AG09309 (cell line): ENCODE data around the gene ENAH.
"Not testable (repeated sequence)": the region's sequence is repeated elsewhere in the genome, so short reads cannot be mapped to it uniquely, and the experiment has no call there.

Experiments
- DNase-seq: peaks from one replicate; pipeline ENCODE4 v3.0.0-alpha.2; 2010; ENCODE audit warnings: low read depth
- H3K4me3 ChIP-seq: 2 replicates; pipeline ENCODE4 v1.5.1; 2011; ENCODE audit warnings: mild to moderate bottlenecking, low read depth, low read length, moderate library complexity; ENCODE audit not compliant: control insufficient read depth
- TF ChIP-seq, protein P1 (sequence below): IDR thresholded peaks from 2 replicates; pipeline ENCODE4 v1.5.1; 2011; ENCODE audit warnings: mild to moderate bottlenecking, low read depth, low read length, inconsistent platforms; ENCODE audit not compliant: insufficient read depth, control insufficient read depth; ENCODE audit errors: missing control alignments

The ENAH gene

DNA sequence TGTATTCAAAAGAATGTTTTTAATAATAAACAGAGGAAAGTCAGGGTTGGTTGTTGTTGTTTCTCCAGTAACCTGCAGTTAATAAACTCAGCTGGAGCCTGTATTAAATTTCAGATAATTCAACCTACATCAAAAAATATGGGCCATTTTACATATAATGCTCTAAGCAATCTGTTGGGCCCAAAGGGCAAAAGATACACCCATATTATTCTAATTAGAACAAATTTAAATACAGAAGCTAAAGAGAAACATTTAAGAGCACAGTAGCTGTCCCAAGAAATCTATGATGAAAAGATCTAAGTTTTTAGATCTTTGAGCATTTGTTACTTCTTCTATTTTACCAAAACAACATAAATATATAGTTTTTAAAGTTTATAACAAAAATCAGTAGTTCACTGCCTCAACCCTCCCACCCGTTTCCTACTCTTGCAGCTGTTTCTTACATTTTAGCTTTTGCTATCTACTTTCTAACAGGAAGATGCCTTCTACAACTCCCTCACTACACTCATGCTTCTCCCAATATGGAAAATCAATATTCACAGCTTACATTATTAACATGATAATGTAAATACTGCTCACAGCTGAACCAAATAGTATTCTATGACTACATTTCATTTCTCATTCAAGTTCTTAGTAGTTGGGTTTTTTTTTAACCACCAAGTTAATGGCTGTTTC lies 130.2 kb downstream of the ENAH start:
- TF ChIP-seq, protein P1, sequence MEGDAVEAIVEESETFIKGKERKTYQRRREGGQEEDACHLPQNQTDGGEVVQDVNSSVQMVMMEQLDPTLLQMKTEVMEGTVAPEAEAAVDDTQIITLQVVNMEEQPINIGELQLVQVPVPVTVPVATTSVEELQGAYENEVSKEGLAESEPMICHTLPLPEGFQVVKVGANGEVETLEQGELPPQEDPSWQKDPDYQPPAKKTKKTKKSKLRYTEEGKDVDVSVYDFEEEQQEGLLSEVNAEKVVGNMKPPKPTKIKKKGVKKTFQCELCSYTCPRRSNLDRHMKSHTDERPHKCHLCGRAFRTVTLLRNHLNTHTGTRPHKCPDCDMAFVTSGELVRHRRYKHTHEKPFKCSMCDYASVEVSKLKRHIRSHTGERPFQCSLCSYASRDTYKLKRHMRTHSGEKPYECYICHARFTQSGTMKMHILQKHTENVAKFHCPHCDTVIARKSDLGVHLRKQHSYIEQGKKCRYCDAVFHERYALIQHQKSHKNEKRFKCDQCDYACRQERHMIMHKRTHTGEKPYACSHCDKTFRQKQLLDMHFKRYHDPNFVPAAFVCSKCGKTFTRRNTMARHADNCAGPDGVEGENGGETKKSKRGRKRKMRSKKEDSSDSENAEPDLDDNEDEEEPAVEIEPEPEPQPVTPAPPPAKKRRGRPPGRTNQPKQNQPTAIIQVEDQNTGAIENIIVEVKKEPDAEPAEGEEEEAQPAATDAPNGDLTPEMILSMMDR, result no peak
- H3K4me3 ChIP-seq, result no peak overlapping the region
- no peak for DNase-seq

DNA sequence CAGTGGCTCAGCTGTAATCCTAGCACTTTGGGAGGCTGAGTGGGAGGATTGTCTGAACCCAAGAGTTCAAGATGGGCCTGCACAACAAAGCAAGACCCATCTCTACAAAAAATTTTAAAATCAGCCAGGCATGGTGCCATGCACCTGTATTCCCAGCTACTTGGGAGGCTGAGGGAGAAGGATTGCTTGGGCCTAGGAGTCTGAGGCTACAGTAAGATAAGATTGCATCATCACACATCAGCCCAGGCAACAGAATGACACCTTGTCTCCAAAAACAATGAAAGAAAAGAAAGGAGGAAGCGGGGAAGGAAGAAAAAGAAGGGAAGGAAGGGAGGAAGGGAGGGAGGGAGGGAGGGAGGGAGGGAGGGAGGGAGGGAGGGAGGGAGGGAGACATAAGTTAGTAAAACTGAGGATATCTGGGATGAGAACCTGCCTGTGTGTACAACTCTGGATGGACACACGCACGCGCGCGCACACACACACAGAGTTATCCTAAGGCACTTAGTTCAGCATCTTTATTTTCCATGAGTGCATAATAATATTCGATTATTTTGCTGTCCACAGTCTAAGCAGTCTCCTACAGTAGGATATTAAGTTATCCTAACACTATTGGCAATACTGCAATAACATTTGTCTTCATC lies 132.2 kb downstream of the ENAH start:
- DNase-seq, result no peak
- TF ChIP-seq, protein P1, result no peak
- no peak overlapping the region for H3K4me3 ChIP-seq

DNA sequence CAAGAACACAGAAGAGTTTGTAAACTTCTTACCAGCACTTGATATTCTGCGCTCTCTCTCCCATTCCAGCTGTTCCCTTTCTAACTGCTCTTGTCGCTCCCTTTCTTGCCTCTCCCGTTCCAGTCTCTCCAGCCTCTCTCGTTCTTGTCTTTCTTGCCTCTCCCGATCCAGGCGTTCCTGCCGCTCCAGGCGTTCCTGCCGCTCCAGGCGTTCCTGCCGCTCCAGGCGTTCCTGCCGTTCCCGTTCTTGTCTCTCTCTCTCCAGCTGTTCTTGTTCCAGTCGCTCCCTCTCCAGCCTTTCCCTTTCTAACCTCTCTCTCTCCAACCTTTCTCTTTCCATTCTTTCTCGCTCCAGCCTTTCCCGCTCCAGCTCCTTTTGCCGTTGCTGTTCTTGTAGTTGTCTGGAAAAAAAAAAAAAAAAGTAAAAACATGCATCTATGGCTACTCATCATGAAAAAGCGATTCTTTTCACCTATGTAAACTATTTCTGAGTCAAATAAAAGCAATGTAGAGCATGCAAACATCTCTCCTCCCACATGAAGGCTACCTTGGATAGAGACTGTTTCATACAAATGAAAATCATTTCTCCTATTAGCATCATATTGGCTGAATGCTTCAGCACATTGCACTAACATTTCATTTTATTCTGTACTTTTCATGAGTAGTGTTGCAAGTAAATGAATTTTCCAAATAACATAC lies 133.6 kb downstream of the ENAH start:
- H3K4me3 ChIP-seq, result no peak overlapping the region; the same call in 1 of the 2 replicates
- no peak for DNase-seq
- TF ChIP-seq, protein P1, result no peak

DNA sequence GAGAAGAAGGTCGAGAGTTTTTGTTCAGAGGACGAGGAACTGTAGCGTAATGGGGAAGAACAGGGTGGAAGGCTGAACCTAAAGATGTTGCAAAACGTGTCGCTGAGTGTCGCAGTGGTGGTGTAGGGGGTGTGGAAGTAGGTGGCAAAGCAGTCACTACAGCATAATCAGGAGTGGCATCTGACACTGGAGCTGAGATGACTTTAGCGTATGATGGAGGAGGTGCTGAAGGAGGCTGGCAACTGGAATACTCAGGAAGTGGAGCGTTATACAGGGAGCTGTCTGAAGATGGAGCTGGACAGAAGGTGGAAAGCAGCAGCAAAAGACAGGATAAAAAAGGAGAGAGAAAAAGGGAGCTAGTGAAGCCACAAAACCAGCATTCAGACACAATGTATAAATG lies 135.2 kb downstream of the ENAH start:
- TF ChIP-seq, protein P1, result no peak
- DNase-seq, result no peak
- H3K4me3 ChIP-seq, result no peak overlapping the region

DNA sequence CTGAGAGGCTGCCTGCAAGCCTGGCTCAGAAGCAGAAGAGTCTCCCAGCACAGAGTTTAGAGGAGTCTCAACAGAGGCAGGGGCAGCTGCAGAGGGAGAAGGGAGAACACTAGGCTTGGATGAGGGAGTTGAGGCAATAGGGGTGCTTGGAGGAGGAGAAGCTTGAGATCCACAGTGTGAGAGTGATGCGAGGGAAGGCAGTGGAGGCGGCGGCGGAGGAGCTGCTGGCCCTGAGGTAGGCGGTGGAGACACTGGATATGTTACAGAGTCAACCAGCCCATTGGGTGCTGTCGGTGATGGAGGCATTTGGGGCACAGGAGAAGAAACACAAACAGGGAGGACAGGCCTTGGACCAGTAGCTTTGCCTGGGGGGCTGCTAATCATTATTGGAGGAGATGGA lies 135.7 kb downstream of the ENAH start:
- no peak overlapping the region for H3K4me3 ChIP-seq
- TF ChIP-seq, protein P1, result no peak
- DNase-seq, result no peak

DNA sequence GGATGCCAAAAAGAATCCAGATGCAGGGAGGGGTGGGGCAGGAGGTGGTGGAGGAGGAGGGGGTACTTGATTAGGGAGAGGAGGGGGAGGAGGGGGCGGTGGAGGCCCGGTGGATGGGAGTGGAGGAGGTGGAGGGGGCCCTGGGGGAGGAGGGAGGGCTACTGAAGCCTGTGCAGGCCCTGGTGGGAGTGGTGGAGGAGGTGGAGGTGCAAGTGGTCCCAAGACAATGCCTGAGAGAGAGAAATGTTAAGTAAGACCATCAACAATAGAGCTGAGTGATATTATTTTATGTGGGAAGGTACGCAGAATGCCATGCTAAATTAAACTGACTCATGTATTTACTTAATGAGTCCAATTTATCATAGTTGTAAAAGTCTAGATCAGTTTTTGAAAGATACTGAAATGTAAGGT lies 138.2 kb downstream of the ENAH start:
- H3K4me3 ChIP-seq, result no peak overlapping the region
- no peak for DNase-seq
- TF ChIP-seq, protein P1, result no peak

DNA sequence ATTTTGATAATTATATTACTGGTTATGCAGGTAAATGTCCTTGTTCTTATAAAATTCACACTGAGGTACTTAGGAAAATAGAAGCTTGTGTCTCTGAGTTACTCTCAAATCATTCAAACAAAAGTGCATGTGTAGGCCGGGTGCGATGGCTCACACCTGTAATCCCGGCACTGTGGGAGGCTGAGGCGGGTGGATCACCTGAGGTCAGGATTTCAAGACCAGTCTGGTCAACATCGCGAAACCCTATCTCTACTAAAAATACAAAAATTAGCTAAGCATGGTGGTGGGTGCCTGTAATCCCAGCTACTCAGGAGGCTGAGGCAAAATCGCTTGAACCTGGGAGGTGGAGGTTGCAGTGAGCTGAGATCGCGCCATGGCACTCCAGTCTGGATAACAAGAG lies 139.3 kb downstream of the ENAH start:
- DNase-seq, H3K4me3 ChIP-seq: not testable (repeated sequence)
